Lower lobe of right lung (tissue), 2 donors: ENCODE measurements around the gene TAOK1. TPM values are rescaled to one million over a fixed set of nuclear protein-coding genes. Genes with fewer than 3 reads are reported as not detected.

Source experiments
- ATAC-seq, 2 donors: fragments of 200-7000 bp; cut with Tn5 transposase; one replicate each; pipeline ENCODE4 v1.9.1; 2020 to 2022; ENCODE audit warnings: mild to moderate bottlenecking in 2 of 2, moderate library complexity in 2 of 2
- DNase-seq: peaks from one replicate; pipeline ENCODE4 v3.0.0-alpha.2; 2020
- H3K27ac ChIP-seq: fragments of 200-600 bp; one replicate; pipeline ENCODE4 v1.8.0; 2022
- H3K27me3 ChIP-seq: fragments of 200-600 bp; one replicate; pipeline ENCODE4 v1.8.0; 2022; ENCODE audit warnings: low read depth
- H3K36me3 ChIP-seq: fragments of 200-600 bp; one replicate; pipeline ENCODE4 v1.8.0; 2022; ENCODE audit warnings: mild to moderate bottlenecking
- H3K4me1 ChIP-seq: fragments of 200-600 bp; one replicate; pipeline ENCODE4 v1.8.0; 2022
- H3K4me3 ChIP-seq: fragments of 200-600 bp; one replicate; pipeline ENCODE4 v1.8.0; 2022; ENCODE audit warnings: mild to moderate bottlenecking
- H3K9me3 ChIP-seq: fragments of 200-600 bp; one replicate; pipeline ENCODE4 v1.8.0; 2022
- intact Hi-C: fragments of 100-400 bp; cut with DNase I; formaldehyde crosslinking; loops from one replicate; pipeline ENCODE4 v1.11.0; 2022
- total RNA-seq: library from RNA; stranded (reverse); fragmentation: NEBNext Ultra II Directional; extraction: Animal tissue kit (Norgen Biotek cat#: 25700); gene quantifications from one replicate; pipeline ENCODE4 v1.2.1, GENCODE V29; 2021
- TF ChIP-seq, protein P1 (sequence below): fragments of 200-600 bp; IDR thresholded peaks from one replicate; pipeline ENCODE4 v1.8.0; 2022; ENCODE audit warnings: antibody characterized with exemption, mild to moderate bottlenecking
- donor health status: DM: no; HTN: yes; CAD: no; lungs with severe emphysema.

TAOK1 gene
- total RNA-seq, 1 donor from 2014 or later, result 70.6 TPM

DNA sequence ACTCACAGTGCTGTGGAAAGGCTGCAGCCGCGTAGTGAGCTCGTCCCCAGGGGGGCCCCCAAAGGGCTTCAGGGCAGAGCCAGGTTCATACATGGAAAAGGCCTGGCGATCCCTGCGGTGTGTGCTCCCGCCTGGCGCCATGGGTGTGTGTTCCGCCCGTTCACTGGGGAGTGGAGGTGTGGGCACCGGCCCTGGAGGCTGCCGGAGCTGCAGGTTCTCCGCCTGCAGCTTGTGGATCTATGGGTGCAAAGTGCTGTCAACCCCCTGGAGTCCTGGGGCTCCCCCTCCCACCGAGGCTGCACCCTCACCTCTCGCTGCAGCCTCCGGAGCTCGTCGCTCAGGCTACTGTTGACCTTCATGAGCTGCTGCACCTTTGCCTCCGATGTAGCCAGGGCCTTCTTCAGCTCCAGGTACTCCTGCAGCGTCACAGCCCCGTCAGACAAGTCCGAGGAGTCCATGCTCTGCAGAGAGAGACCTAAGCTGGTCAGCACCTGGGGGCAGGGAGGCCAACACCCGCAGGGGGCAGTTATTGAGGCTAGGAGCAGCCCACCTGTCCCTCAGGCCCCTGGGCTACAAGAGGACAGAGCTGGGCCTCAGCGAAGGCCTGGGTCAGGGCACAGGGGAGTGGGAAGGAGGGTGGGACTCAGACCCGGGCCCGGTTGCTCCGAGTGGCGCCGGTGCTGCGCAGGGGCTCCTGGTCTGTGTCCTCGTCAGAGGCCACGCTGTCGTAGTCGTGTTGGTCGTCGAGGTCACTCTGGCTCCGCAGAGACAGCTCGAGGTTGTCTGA is 186.2 kb downstream of the TAOK1 start:
- TF ChIP-seq, protein P1, sequence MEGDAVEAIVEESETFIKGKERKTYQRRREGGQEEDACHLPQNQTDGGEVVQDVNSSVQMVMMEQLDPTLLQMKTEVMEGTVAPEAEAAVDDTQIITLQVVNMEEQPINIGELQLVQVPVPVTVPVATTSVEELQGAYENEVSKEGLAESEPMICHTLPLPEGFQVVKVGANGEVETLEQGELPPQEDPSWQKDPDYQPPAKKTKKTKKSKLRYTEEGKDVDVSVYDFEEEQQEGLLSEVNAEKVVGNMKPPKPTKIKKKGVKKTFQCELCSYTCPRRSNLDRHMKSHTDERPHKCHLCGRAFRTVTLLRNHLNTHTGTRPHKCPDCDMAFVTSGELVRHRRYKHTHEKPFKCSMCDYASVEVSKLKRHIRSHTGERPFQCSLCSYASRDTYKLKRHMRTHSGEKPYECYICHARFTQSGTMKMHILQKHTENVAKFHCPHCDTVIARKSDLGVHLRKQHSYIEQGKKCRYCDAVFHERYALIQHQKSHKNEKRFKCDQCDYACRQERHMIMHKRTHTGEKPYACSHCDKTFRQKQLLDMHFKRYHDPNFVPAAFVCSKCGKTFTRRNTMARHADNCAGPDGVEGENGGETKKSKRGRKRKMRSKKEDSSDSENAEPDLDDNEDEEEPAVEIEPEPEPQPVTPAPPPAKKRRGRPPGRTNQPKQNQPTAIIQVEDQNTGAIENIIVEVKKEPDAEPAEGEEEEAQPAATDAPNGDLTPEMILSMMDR, result no peak
- ATAC-seq, result no peak
- no peak for DNase-seq
- peaks cover 82% of the 10 kb centered on the region for H3K36me3 ChIP-seq
- H3K27ac ChIP-seq, result no peak overlapping the region
- intact Hi-C loops, result no loop called here
- H3K4me3 ChIP-seq, result no peak overlapping the region
- H3K9me3 ChIP-seq, result no peaks in the 10 kb centered on the region
- H3K4me1 ChIP-seq, result peaks cover 22% of the 10 kb centered on the region
- no peaks in the 10 kb centered on the region for H3K27me3 ChIP-seq

DNA sequence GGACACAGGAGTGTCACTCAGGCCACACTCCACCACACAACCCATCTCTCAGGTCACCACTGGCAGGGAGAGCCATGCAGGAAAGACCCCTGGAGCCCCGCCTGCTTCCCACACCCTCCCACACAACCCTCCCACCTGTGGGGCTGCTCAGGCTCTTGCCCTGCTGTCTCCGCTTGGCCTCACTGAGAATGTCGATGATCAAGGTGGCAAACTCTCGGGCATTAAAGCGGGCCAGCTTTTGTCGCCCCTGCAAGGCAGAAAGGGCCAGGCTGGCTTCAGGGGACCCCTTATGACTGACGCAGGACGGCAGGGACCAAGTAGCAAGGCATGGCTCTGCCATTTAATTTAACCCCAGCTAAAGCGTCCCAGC is 186.8 kb downstream of the TAOK1 start:
- Histone ChIP-seq H3K27ac (no peak overlapping the region), H3K36me3 (peaks cover 84% of the 10 kb centered on the region), H3K4me3 (no peak overlapping the region), H3K9me3 (no peaks in the 10 kb centered on the region), H3K4me1 (peaks cover 20% of the 10 kb centered on the region), H3K27me3 (no peaks in the 10 kb centered on the region)
- intact Hi-C loops, result no loop called here
- ATAC-seq (no peak), DNase-seq (no peak)
- TF ChIP-seq, protein P1, result no peak

DNA sequence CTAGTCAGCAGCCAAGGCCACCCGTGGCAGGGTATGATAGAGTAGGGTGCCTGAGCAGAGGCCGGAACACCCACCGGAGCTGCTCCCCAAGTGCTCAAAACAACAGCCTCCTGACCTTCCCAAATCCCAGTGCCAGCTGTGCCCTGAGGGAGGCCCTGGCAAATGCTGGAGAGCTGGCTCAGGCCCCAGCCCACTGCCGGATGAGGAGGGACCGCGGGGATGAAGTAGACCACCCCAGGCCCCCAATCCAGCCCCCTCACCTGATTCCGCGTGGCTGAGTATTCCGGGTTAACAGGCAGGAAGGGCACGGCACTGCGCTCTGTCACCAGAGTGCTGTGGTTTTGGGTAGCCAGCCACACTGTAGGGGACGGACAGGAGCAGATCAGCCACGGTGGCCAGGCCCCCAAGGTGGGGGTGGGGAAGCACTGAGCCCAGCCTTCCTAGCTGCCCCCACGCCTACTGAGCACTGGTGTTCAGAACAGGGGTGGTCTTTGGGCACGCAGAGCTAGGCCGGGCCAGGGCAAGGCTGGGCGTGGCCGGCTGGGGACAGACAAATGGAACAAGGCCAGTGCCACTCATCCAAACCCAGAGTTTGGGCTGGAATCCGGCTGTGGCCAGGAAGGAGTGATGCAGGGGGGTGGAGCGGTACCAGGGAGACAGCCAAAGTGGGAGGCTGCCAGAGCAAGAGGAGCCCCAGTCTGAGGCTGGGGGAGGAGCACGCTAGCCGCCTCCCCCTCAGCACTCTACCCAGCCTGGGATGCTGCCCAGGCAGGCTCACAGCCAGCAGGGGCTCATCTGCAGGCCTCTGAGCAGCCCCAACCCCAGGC is 187.4 kb downstream of the TAOK1 start:
- DNase-seq, result peak; percentile 41
- Histone ChIP-seq H3K27ac (no peak overlapping the region), H3K27me3 (no peaks in the 10 kb centered on the region), H3K9me3 (no peaks in the 10 kb centered on the region), H3K36me3 (peaks cover 89% of the 10 kb centered on the region), H3K4me3 (no peak overlapping the region), H3K4me1 (peaks cover 14% of the 10 kb centered on the region)
- ATAC-seq, result no peak
- intact Hi-C loops, result no loop called here
- TF ChIP-seq, protein P1, result no peak

DNA sequence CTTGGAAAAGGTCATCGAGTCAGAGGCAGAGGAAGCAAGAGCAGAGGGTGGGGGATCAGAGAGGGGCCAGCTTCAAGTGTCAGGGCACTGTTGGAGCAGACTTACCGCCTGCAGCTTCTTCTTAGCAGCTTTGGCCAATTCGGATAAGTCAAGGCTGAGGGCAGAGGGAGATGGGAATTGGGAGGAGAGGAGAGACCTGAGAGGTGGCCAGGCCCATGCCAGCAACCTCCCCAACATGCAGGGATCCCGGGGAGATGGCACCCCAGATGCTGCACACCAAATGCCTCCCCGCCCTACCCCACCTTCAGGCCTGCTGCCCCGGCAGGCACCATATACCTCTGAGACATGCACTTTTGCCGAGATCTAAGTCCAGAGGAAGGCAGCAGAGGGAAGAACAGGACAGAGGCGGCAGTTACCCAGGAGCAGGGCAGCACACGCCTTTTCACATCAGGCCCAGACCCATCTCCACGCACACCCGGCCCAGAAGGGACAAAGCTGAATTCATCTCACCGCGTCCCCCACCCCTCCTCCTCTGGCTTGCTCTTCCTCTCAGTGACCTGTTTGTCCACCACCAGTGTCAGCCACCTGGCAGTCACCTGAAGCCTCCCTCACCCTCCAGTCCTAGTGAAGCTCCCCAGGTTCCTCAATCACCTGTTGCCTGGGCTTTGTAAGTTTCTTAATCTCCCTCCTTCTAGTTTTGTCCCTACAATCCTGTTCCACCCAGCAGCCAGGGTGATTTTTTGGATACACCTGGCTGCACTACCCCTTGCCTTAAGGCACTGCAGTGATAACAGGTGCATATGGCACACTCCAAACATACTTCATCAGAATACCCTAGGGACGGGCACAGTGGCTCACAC is 188.7 kb downstream of the TAOK1 start:
- DNase-seq (no peak), ATAC-seq (no peak)
- Histone ChIP-seq H3K4me3 (no peak overlapping the region), H3K27ac (no peak overlapping the region), H3K27me3 (no peaks in the 10 kb centered on the region), H3K9me3 (no peaks in the 10 kb centered on the region), H3K4me1 (peaks cover 12% of the 10 kb centered on the region), H3K36me3 (peaks cover 86% of the 10 kb centered on the region)
- TF ChIP-seq, protein P1, result no peak
- intact Hi-C loops, result no loop called here
